UCSD-AML1 (cell line): ENCODE data around the gene RBM33.

ENCODE experiments used
- DNase-seq: peaks from one replicate; lab custom pipeline; 2025; ENCODE audit not compliant: unreplicated experiment; lab: John Stamatoyannopoulos, UW

The RBM33 gene

DNA sequence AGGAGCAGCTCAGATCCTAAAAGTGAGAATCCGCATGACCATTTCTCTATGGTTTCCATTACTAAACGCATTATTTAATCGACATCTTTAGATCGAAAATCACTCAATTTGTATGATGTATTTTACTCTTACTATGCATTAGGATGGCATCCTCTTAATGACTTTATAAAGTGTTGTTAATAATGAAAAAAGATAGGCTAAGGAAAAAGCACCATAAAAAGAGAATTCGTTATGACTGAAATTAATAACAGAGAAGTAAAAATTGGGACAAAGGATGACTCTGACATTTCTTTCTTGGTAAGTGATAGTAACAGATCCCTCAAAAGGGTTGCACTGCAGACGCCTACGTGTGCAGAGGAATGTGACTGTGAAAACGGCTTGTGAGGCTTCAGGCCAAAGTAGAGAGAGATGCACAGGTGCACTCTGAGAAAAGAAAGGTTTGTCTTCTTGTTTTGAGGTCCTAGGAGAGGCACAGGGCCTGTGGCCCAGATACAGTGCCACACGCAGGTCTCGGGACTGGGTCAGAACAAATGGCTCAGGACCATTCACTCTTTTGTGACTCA is 23.0 kb upstream of the RBM33 start:
- no peak for DNase-seq

- no peak for DNase-seq
These were observed 20.0 kb upstream of the RBM33 start for GRCh38 chr7:155624412-155624811.

DNA sequence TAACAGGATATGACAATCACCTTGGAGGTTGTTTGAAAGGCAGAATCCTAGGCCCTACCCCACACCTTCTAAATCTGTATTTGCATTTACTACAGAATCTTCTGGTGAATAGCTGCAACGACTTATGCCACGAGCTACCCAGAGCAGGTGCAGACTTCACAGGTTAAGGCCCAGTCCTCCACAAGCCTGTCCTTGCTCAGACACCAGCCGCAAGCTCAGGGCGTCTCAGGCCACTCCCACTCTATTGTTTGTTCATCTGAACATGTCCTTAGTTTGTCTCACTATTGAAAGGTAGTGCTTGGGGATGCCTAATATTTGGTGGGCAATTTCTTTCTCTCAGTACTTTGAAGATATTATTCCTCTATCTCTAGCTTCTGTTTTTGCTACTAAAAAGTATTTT is 18.9 kb upstream of the RBM33 start:
- DNase-seq: no peak

GRCh38 chr7:155629171-155629570 is 15.3 kb upstream of the RBM33 start:
- no peak for DNase-seq

- DNase-seq: no peak
These were observed 13.3 kb upstream of the RBM33 start for GRCh38 chr7:155631155-155631554.

DNA sequence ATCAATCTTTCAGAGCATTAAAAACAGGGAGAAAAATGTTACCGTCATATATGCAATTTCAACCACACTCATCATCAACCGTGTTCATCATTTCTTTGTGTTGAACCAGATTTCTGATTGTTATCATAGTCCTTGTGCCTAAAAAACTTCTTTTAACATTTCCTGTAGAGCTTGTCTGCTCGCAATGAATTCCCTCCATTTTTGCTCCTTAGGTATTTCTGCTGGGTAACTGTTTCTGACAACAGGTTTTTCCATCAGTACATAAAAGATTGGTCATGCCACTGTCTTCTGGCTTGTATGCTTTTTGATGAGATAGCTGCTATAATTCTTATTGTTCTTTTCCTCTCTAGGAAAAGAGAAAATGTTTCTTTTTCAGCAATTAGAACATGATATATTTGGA is 8.6 kb upstream of the RBM33 start:
- no peak for DNase-seq

- DNase-seq: no peak
These were observed 7.3 kb upstream of the RBM33 start for GRCh38 chr7:155637155-155637554.

GRCh38 chr7:155638366-155638765 is 6.1 kb upstream of the RBM33 start:
- DNase-seq: no peak

DNA sequence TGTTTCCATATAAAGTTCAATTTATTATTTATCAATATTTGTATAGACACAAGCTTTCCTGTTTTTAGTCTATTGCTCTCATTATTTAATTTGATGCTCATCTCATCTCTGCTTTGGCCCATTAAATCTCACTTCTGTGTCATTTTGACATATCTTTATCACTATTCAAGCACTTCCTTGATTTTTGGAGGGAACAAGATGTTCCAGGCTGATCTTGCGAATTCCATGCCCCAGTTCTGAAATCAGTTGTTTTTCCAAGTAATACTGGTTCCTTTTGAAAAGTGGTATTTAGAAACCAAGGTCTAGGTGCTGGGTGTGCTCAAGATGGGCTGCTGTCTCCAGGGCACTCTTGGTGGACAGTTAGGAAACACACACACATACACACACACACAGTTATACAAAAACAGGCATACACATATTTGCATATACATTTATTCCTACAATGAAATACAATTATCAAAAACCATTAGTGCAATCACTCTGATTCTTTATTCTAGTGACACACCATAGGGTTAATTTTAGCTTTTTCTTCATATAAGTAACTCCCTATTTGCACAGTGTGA is 4.4 kb upstream of the RBM33 start:
- DNase-seq: no peak

GRCh38 chr7:155640629-155641028 is 3.8 kb upstream of the RBM33 start:
- no peak for DNase-seq

DNA sequence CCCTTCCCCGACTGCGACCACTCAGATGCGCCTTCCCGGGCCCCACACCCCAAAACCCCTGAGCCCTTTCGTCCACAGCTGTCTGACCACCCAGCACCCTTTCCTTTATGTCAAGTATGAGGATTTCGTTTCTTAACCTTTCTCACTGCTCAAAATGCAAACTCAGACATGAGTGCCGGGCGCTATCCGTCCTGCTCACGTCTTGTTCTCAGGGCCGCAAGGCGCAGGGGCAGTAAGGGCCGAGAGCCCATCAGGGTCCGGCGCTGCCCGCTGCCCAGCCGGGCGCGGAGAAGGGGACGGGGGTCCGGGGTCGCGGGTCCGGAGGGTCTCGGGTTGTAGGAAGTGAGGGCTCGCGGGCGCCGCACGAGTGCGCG is 670 bp upstream of the RBM33 start:
- DNase-seq: no peak

GRCh38 chr7:155644971-155645509 is 579 bp downstream of the RBM33 start:
- DNase-seq: peak; percentile 23

DNA sequence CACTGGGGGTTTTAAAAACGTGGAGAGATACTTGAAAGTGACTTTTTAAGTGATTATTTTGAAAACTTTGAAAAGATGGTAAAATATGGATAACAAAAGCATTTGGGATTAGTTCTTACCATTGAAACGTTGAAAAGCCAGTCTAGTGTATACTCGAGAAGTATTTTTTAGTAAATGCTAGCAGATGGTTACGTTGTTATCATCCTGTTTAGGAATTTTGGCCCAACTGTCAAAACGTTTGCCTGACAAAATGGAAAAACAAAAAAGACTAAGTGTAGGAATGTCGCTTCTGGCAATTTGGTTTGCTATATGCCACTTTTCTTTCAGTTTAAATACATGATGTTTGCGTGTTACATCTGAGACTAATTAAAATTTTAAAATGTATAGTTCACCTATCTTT is 1.2 kb downstream of the RBM33 start:
- no peak for DNase-seq

GRCh38 chr7:155646669-155647068 is 2.2 kb downstream of the RBM33 start:
- no peak for DNase-seq

DNA sequence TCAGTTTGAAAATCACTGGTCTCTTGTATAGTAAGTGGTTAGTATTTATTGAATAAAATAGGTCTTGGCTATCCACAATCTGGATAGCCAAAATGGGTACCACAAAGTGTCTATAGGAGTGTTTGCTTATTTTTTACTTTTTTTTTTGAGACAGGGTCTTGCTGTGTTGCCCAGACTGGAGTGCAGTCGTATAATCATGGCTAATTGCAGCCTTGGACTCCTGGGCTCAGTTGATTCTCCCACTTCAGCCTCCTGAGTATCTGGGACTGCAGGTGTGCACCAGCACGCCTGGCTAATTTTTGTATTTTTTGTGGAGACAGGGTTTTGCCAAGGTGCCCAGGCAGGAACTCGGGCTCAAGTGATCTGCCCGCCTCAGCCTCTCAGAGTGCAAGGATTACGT is 2.8 kb downstream of the RBM33 start:
- DNase-seq: no peak

DNA sequence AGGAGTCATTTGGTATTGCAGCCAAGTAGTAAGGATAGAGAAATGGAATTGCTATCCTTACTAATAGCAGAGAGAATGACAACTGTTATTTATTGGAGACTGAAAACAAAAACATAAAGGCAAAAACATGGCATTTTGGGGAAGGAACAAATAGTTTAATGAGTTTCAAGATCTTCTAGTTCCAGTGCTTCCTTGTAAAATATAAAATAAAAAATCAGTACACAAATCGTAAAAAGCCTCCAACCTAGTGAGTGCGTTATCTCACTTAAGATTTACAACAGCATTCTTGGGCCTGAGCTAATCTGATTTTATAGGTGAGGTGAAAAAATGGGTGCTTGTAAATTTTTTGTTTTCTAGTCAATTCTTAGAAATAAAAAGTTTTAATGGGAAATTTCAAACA is 3.3 kb downstream of the RBM33 start:
- no peak for DNase-seq

DNA sequence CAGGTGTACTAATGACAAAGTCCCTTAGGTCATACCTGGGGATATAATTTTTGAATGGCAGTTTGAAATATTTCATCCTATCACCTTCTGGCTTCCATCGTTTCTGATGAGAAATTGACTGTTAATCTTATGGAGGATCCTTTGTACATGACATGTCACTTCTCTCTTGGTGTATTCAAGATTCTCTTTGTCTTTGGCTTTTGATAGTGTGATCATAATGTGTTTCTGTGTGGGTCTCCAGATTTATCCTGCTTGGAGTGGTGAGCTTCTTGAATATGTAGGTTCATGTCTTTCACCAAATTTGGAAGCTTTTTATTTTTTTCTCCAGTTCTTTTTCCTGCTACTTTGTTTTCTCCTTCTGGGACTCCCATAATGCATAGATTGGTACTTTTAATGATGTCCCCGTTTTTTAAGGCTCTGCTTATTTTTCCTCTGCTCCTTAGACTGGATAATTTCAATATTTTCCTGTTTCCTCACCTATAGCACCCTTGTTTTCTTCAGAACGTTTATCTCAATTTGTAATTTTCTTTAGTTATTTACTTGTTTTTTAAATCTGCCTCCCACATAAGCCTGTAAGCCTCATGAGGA is 4.4 kb downstream of the RBM33 start:
- DNase-seq: no peak

DNA sequence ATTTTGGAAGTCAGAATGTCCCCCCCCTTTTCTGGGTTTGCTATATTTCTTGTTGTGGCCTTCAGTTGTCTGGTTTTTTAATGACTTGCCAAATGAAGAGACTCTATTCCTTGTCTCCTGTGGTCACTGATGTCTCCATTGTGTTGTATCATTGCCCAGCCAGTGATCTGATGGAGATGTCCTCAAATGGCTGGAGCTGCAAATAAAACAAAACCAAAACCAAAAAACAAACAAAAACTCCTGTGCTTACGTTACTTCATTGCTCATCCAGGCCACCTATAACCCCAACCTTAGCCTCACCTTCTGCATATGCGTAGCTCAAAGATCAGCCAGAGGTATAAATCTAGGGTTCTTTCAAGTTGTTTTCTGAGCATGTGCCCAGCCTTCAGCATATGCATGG is 5.1 kb downstream of the RBM33 start:
- no peak for DNase-seq

DNA sequence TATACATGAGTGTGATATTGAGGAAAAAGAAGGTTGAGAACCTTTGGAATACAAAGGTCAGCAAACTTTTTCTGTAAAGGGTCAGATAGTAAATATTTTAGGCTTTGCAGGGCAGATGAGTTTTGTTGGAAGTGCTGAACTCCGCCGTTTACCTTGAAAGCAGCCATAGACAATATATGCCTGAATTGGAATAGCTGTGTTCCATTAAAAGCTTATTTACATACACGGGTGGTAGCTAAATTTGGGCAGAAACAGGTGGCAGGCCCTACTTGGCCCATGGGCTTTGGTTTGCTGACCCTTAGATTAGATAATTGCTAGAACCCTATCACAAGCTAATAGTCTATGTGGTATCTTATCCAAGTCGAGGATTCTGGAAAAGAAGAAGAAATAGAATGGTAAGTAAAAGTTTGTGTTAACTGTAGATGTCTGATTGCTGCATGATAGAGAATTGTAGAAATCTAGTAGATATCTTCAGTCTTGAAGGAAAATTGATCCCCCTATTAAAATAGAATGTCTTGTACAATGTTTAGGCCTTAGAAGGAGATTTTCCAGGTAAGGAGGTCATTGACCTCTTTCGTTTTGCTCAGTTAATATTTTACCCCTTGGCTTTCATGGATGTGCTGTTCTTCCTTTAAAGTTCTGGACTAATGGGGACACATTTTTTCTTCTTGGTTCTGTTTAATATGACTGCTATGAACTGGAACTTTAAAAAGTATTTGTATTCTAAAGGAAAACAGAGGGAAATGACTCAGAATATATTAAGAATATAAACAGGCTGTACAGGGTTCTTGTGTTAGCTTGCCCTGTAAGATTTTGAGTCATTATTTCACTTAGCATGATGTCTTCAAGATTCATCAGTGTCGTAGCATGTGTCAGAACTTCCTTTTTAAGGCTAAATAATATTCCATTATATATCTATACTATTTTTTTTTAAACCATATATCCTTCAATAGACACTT is 8.0 kb downstream of the RBM33 start:
- no peak for DNase-seq

- DNase-seq: no peak
These were observed 9.3 kb downstream of the RBM33 start for GRCh38 chr7:155653803-155654202.

DNA sequence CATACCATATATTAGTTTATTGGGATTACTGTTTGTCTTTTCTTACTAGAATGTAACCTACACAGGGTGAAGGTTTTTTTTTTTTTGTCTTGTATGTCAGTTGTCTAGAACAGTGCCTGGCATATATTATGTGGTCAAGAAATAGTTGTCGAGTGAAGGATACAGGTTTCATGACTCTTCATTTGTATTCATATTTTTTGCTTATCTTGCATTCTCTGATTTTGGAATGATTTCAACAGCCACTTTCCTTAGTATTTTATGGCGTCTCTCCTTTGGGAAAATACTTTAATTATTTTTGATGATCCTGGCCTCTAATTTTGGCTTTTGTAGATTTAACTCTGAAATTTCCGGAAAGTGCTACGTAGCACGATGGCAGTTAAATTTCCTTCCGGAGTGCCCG is 12.4 kb downstream of the RBM33 start:
- no peak for DNase-seq
